ENCODE measurements around the gene HORMAD1.

DNA sequence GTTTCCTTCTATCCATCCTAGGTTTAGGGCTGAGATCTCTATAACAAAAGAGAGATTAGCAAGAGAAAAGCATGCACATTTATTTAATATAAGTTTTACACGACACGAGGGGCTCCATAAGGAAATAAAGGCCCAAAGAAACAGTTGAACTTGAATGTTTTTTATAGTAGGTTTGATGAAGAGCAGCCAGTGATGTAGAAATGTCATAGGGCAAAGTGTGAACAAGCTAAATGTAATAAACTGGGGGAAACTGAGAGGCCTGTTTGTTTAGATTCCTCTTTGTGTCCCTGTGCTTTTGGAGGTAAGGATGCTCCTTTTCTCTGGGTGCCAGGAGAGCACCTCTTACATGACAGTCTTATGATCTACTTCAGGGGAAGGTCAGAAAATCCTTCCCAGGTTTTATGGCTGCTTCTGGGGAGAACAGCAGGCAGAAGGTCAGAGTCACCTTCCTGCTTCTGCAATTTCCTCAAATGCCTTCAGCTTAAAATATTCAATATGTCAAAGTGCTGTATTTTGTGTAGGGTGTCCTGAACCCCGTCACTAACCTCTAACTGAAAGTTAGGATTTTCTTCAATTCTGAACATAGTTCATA lies 9.5 kb upstream of the HORMAD1 start:
- TF ChIP-seq CTCF (IDR thresholded peaks at IDR 0.05), result no peak
- no peak for TF ChIP-seq POLR2A (IDR thresholded peaks at IDR 0.05)
